ENCODE results near the gene INS. TPM values are rescaled to one million over a fixed set of nuclear protein-coding genes. Genes with fewer than 3 reads are reported as not detected.
"Not testable (repeated sequence)": the region's sequence is repeated elsewhere in the genome, so short reads cannot be mapped to it uniquely, and the experiment has no call there.

INS gene
- total RNA-seq, 1 experiment from 2014 or later = not detected

GRCh38 chr11:2178906-2179494 is 18.0 kb upstream of the INS start:
- H3K36me3 Mint-ChIP-seq (ENCODE audit: insufficient read depth in 1 of 3, low read depth in 3 of 3) = no peaks in the 10 kb centered on the region
- H3K4me3 Mint-ChIP-seq = no peak overlapping the region
- DNase-seq = no peak
- H3K27me3 Mint-ChIP-seq (ENCODE audit: low read depth) = peaks cover 18% of the 10 kb centered on the region
- no peak overlapping the region for H3T11ph ChIP-seq (ENCODE audit: low read length)
- H3K4ac ChIP-seq (ENCODE audit: low read depth, low read length) = no peak overlapping the region
- H3K14ac ChIP-seq (ENCODE audit: insufficient read depth, low read length) = no peak overlapping the region
- H2BK15ac ChIP-seq (ENCODE audit: low read depth, low read length) = no peak overlapping the region
- no CpG with 5 or more reads among the region's 16 CpGs for WGBS (ENCODE audit: extremely low coverage, insufficient read length, low lambda C conversion rate)
- no peak overlapping the region for H3K23ac ChIP-seq (ENCODE audit: insufficient read length, low read depth, low read length)
- no peaks in the 10 kb centered on the region for H3K79me2 ChIP-seq (ENCODE audit: insufficient read depth, low read length)
- H2BK5ac ChIP-seq (ENCODE audit: insufficient read length, low read length) = no peak overlapping the region
- no peaks in the 10 kb centered on the region for H3K23me2 ChIP-seq (ENCODE audit: insufficient read length, low read depth, low read length, poor library complexity, severe bottlenecking)
- no peaks in the 10 kb centered on the region for H3K4me1 Mint-ChIP-seq
- H3K79me1 ChIP-seq (ENCODE audit: insufficient read depth, low read depth, low read length, poor library complexity, severe bottlenecking) = no peaks in the 10 kb centered on the region
- no peak overlapping the region for H3K9ac ChIP-seq (ENCODE audit: extremely low read depth, insufficient read length, low read length)
- no peak overlapping the region for H2BK20ac ChIP-seq (ENCODE audit: low read depth, low read length, poor library complexity, severe bottlenecking)
- no peak for TF ChIP-seq CTCF (conservative IDR thresholded peaks at IDR 0.05)
- H3K27ac Mint-ChIP-seq = no peak overlapping the region; a peak in 1 of 7 replicates
- no peak overlapping the region for H3K18ac ChIP-seq (ENCODE audit: insufficient read length, low read depth, low read length)
- H2AK5ac ChIP-seq (ENCODE audit: insufficient read length, low read length) = no peak overlapping the region
- no peak overlapping the region for H4K5ac ChIP-seq (ENCODE audit: insufficient read length, low read depth, low read length)
- H2BK120ac ChIP-seq (ENCODE audit: low read depth, low read length, poor library complexity, severe bottlenecking) = no peak overlapping the region
- H2AFZ ChIP-seq (ENCODE audit: low read length) = no peak overlapping the region
- no peaks in the 10 kb centered on the region for H4K20me1 ChIP-seq (ENCODE audit: control insufficient read depth, insufficient read depth, insufficient read length)
- no peaks in the 10 kb centered on the region; the same call in 1 of the 2 replicates for H3K27me3 ChIP-seq (ENCODE audit: insufficient read depth, low read length)
- H3K4me2 ChIP-seq (ENCODE audit: insufficient read depth, insufficient read length, low read length) = no peak overlapping the region
- peaks cover 0 to 2% of the 10 kb centered on the region in 2 experiments; a peak in 2 of 5 replicates for H3K9me3 Mint-ChIP-seq
- H3K56ac ChIP-seq (ENCODE audit: insufficient read length, low read depth, low read length) = no peak overlapping the region
- H4K91ac ChIP-seq (ENCODE audit: insufficient read length, low read depth, low read length) = no peak overlapping the region
- no peak overlapping the region for H3K27ac ChIP-seq (ENCODE audit: insufficient read length, low read depth, low read length)
- H4K8ac ChIP-seq (replicated peaks; ENCODE audit: insufficient read length, low read depth, low read length) = no peak overlapping the region
- no peaks in the 10 kb centered on the region for H3K4me1 ChIP-seq (ENCODE audit: insufficient read depth, low read length)
- no peaks in the 10 kb centered on the region for H3K9me3 ChIP-seq (ENCODE audit: control insufficient read depth, low read depth, low read length)
- no peak overlapping the region for H2BK12ac ChIP-seq (ENCODE audit: insufficient read length, low read depth, low read length)

GRCh38 chr11:2178055-2178773 is 17.2 kb upstream of the INS start:
- not testable (repeated sequence) for H3K27me3 ChIP-seq (ENCODE audit: insufficient read depth, low read length); H3K23me2 ChIP-seq (ENCODE audit: insufficient read length, low read depth, low read length, poor library complexity, severe bottlenecking); H3K9me3 Mint-ChIP-seq; H2BK12ac ChIP-seq (ENCODE audit: insufficient read length, low read depth, low read length); H2AK5ac ChIP-seq (ENCODE audit: insufficient read length, low read length); H4K5ac ChIP-seq (ENCODE audit: insufficient read length, low read depth, low read length); H3K36me3 Mint-ChIP-seq (ENCODE audit: insufficient read depth in 1 of 3, low read depth in 3 of 3); H2BK120ac ChIP-seq (ENCODE audit: low read depth, low read length, poor library complexity, severe bottlenecking); H3K79me2 ChIP-seq (ENCODE audit: insufficient read depth, low read length); H2BK15ac ChIP-seq (ENCODE audit: low read depth, low read length); H3K27ac Mint-ChIP-seq; H2BK5ac ChIP-seq (ENCODE audit: insufficient read length, low read length); H3K4me1 ChIP-seq (ENCODE audit: insufficient read depth, low read length); H4K20me1 ChIP-seq (ENCODE audit: control insufficient read depth, insufficient read depth, insufficient read length); H3K18ac ChIP-seq (ENCODE audit: insufficient read length, low read depth, low read length); H2BK20ac ChIP-seq (ENCODE audit: low read depth, low read length, poor library complexity, severe bottlenecking); H3K4me3 Mint-ChIP-seq; H3K4me1 Mint-ChIP-seq; H3K9ac ChIP-seq (ENCODE audit: extremely low read depth, insufficient read length, low read length); H3K56ac ChIP-seq (ENCODE audit: insufficient read length, low read depth, low read length); H3K23ac ChIP-seq (ENCODE audit: insufficient read length, low read depth, low read length); H2AFZ ChIP-seq (ENCODE audit: low read length); DNase-seq; H3K27ac ChIP-seq (ENCODE audit: insufficient read length, low read depth, low read length); H3T11ph ChIP-seq (ENCODE audit: low read length); H3K9me3 ChIP-seq (ENCODE audit: control insufficient read depth, low read depth, low read length); H3K4ac ChIP-seq (ENCODE audit: low read depth, low read length); H3K79me1 ChIP-seq (ENCODE audit: insufficient read depth, low read depth, low read length, poor library complexity, severe bottlenecking); H4K91ac ChIP-seq (ENCODE audit: insufficient read length, low read depth, low read length); H3K14ac ChIP-seq (ENCODE audit: insufficient read depth, low read length); H3K4me2 ChIP-seq (ENCODE audit: insufficient read depth, insufficient read length, low read length); H4K8ac ChIP-seq (replicated peaks; ENCODE audit: insufficient read length, low read depth, low read length)
- peaks cover 12% of the 10 kb centered on the region for H3K27me3 Mint-ChIP-seq (ENCODE audit: low read depth)
- no CpG with 5 or more reads among the region's 16 CpGs for WGBS (ENCODE audit: extremely low coverage, insufficient read length, low lambda C conversion rate)

Data from H9 (cell line).